GM21619 (cell line): Measurements from ENCODE around the gene SNCA.

ENCODE experiments used
- ATAC-seq: cut with Tn5 transposase; IDR thresholded peaks from one replicate; pipeline ENCODE4 v1.9.1; 2021; ENCODE audit not compliant: unreplicated experiment

SNCA gene

DNA sequence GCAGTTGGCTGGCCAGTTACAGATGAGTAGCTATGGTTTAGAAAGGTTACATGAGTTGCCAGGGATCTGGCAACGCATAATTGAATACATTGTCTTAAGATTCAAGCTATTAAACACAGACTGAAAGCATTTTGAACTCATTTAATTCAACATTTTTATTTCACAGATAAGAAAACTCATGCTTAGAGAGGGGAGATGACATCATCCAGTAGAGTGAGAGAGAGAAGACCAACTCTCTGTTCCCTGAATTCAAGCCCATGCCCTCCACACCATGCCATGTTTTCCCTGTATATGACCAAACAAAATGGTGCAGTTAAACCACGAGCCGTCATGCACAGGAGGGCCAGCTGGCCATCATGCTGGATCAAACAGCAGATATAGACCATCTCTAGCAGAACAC is 22.6 kb downstream of the SNCA start:
- ATAC-seq: no peak

DNA sequence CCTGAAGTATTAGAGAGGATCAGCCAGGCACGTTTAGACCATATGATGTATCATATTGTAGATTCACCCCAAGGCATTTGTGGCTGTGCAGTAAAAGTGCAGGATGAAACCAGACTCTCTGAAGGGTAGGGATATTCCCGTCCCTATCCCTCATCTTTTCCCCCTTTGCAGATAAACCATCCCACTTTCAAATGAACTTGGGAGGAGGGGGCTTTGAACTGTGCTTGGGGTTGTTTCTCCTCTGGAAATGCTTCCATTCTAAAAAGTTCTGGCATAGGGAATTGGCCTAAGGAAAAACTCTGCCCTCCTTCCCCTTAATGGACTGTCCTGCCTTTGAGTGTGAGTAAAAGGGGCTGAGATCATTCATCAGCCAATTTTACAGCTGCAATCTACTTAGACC is 23.8 kb downstream of the SNCA start:
- no peak for ATAC-seq

GRCh38 chr4:89807441-89808140 is 29.4 kb downstream of the SNCA start:
- no peak for ATAC-seq

DNA sequence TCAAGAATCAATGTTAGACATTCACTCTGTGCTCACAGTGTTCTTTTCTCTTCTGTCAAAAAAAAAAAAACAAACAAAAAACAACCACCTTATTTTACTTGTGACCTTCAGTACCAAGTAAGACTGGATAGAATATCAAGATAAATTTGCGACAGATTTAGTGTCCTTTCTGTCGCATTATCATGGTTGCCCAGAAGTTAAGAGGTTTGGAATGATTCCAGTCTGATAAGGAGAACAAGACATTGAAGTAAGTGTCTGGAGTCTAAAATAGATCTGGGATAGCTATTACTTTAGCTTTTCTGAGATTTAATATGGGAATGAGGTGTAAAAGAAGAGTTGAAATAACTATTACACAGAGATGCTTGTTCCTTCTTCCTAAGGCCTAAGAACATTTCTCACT is 31.7 kb downstream of the SNCA start:
- no peak for ATAC-seq

DNA sequence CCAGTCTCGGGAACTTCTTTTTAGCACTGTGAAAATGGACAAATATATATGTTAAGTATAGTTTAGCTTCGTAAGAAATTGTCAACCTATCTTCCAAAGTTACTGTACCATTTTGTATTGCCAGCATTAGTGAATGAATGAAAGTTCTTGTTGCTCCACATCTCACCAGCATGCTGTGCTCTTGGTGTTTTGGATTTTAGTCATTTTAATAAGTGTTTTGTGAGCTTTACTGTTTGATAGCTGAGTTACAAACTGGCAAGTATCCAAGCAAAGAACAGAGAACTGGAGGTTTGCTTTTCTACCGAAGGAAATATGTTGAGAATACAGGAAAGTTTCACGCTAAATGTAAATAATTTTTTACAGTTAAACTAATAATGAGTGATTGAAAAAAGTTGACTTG is 33.0 kb downstream of the SNCA start:
- ATAC-seq: no peak

DNA sequence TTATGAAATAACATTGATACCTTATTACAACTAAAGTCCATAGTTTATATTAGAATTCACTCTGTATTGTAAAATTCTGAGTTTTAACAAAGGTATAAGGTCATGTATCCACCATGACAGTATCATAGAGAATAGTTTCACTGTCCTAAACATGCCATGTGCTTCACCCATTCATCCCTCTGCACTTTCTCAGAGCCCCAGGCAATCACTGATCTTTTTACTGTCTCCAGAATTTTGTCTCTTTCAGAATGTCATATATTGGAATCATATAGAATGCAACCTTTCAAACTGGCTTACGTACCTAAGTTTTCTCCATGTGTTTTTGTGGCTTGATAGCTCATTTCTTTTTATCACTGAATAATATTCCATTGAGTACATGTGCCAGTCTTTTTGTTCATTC is 33.9 kb downstream of the SNCA start:
- ATAC-seq: no peak

- ATAC-seq: no peak
Measured at GRCh38 chr4:89800527-89801103, 36.3 kb downstream of the SNCA start.

GRCh38 chr4:89800012-89800516 is 36.9 kb downstream of the SNCA start:
- no peak for ATAC-seq

- no peak for ATAC-seq
Measured at GRCh38 chr4:89799071-89799470, 37.9 kb downstream of the SNCA start.

GRCh38 chr4:89797117-89797516 is 39.8 kb downstream of the SNCA start:
- no peak for ATAC-seq

DNA sequence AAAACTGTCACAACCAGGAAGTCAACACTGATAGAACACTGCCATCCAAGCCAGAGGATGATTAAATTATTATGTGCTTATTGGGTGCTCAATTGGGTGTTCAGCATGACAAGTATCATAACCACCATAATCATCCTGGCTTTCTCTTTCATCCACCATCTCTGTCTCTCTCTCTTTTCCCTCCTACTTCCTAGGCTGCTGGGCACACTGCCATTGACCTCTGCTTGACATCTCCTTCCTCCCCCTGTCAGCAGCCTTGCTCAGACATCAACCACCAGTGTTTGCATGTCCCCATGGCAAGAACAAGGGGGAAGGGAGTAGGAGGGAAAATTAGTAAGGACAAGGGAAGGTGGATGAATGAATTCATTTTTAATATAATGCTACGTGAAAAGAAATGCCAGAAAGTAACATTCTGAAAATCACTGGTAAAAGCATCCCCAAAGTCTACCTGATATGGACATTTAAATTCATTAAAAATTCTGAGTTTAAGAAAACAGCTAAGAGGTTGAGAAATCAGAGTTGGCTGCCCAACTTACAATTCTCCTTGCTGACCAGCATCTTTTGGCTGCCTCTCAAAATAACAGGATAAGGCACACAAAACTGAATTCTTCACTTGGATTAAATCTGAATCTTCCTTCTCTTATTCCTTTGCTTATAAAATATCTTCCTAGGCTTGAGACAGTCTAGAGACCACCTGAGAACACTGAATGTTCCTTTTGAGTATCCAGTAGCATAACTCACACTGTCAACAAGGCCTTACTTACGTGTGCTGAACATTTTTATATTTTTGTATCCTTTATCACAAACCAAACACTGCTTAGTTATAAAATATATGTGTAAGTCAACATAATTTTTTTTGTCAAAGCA is 48.5 kb downstream of the SNCA start:
- no peak for ATAC-seq

DNA sequence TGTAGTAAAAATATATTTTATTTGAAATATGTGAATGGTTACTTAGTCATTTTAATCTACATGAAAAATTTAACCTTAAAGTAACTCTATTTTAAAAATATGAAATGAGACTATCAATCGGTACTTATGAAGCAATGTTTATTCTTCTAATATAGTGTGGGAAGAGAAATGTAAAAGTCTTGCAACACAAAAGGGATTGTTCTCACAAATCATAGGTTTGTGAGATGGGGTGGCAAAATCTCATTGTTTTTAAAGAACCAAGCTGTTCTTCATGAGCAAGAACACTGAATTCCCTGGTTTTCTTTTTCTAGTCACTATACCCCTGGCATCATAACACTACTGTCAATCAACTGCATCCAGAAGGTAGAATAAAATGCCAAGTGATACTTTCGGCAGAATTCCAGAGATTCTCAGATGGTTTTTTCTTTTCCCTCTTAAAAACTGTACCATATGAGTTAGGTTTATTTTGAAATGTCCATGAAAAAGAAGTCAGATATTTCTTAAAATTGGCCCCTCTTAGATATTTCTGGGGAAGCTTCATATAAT is 52.2 kb downstream of the SNCA start:
- no peak for ATAC-seq

DNA sequence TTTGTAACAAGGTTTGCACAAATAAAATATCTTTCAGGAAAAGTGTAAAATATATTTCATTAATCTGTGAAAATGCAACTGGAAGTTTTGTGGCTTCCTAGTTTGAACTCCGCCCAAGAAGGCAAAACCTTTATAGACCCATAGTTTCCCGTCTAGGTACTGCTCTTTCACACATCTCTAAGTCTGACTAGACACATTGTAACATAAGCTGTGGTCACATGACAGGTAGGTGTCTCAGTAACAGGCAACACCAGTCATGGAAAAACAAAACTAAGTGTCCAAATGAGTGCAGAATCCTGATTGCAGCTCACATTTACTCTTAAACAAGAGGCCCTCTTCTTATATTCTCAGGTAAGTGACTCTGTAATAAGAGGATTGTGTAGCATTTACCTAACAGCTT is 55.6 kb downstream of the SNCA start:
- ATAC-seq: no peak

- ATAC-seq: no peak
Measured at GRCh38 chr4:89773805-89774204, 63.2 kb downstream of the SNCA start.

- no peak for ATAC-seq
Measured at GRCh38 chr4:89769856-89770255, 67.1 kb downstream of the SNCA start.

- no peak for ATAC-seq
Measured at GRCh38 chr4:89767924-89768323, 69.0 kb downstream of the SNCA start.

DNA sequence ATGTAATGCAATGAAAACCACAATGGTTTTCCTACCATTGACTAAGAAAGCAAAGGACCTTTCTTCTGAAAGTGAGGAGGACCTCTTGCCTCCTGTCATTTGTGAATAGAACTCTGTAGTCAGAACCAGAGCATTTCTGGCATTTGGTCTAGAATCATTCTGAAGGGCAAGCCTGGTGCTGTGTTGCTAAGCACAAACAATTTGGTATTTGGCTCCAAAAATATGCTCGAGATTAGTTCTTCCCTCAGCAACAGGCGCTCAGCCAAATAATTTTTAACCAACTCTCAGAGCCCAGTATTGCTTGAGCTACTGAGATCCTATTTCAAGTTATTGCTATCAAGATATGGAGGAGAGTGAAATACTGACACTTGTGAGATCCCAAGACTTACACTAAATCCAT is 71.0 kb downstream of the SNCA start:
- no peak for ATAC-seq

- no peak for ATAC-seq
Measured at GRCh38 chr4:89765528-89765927, 71.4 kb downstream of the SNCA start.

- no peak for ATAC-seq
Measured at GRCh38 chr4:89762311-89762710, 74.7 kb downstream of the SNCA start.

DNA sequence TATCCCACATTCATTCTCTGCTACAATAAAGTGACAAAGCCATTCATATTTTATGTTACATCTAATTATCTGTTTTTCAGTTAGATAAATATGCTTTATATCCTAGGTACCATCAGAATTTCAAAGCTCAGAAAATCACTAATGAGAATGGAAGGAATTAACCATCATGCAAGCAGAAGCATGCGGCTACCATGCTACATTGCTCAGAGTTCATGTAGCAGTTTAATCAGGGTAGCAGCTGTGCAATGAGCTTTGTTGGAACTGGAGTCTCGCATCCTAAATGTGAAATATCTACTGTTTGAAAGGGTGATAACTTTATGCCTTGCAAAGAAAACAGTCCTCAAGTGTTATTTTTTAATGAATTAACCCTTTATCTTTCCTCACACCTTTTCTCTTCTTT is 77.5 kb downstream of the SNCA start:
- ATAC-seq: no peak

- no peak for ATAC-seq
Measured at GRCh38 chr4:89757154-89757719, 79.7 kb downstream of the SNCA start.
